HG03342 (cell line): ENCODE data around the gene FGGY.

Experiments
- ATAC-seq: cut with Tn5 transposase; IDR thresholded peaks from one replicate; pipeline ENCODE4 v1.9.1; 2021; ENCODE audit warnings: mild to moderate bottlenecking, moderate library complexity; ENCODE audit not compliant: unreplicated experiment

The FGGY gene

GRCh38 chr1:59314776-59315528, 18.1 kb downstream of the FGGY start:
- no peak for ATAC-seq

- ATAC-seq, result no peak
Measured at GRCh38 chr1:59315529-59316463, 18.9 kb downstream of the FGGY start.

GRCh38 chr1:59316497-59317128, 19.7 kb downstream of the FGGY start:
- peak; percentile 70 for ATAC-seq

GRCh38 chr1:59317343-59317742, 20.4 kb downstream of the FGGY start:
- no peak for ATAC-seq

GRCh38 chr1:59317780-59318179, 20.9 kb downstream of the FGGY start:
- no peak for ATAC-seq

- no peak for ATAC-seq
Measured at GRCh38 chr1:59318271-59318860, 21.5 kb downstream of the FGGY start.

- ATAC-seq, result no peak
Measured at GRCh38 chr1:59322394-59322793, 25.5 kb downstream of the FGGY start.

- ATAC-seq, result no peak
Measured at GRCh38 chr1:59322814-59323213, 25.9 kb downstream of the FGGY start.

- no peak for ATAC-seq
Measured at GRCh38 chr1:59323879-59324278, 27.0 kb downstream of the FGGY start.

- no peak for ATAC-seq
Measured at GRCh38 chr1:59328353-59328752, 31.5 kb downstream of the FGGY start.

GRCh38 chr1:59329412-59330053, 32.6 kb downstream of the FGGY start:
- ATAC-seq, result no peak

GRCh38 chr1:59331686-59332620, 35.1 kb downstream of the FGGY start:
- ATAC-seq, result no peak

- no peak for ATAC-seq
Measured at GRCh38 chr1:59332983-59333382, 36.1 kb downstream of the FGGY start.

- no peak for ATAC-seq
Measured at GRCh38 chr1:59333626-59334277, 36.9 kb downstream of the FGGY start.

- no peak for ATAC-seq
Measured at GRCh38 chr1:59340411-59341307, 43.8 kb downstream of the FGGY start.

- no peak for ATAC-seq
Measured at GRCh38 chr1:59342801-59343575, 46.1 kb downstream of the FGGY start.

- ATAC-seq, result no peak
Measured at GRCh38 chr1:59343576-59343840, 46.6 kb downstream of the FGGY start.

- ATAC-seq, result no peak
Measured at GRCh38 chr1:59345221-59345620, 48.3 kb downstream of the FGGY start.
